ENCODE data around the gene LRRFIP1. TPM values are rescaled to one million over a fixed set of nuclear protein-coding genes. Genes with fewer than 3 reads are reported as not detected.

The LRRFIP1 gene
- total and polyA plus RNA-seq, 4 donors: 79.7 to 194 (median 94.1) TPM

DNA sequence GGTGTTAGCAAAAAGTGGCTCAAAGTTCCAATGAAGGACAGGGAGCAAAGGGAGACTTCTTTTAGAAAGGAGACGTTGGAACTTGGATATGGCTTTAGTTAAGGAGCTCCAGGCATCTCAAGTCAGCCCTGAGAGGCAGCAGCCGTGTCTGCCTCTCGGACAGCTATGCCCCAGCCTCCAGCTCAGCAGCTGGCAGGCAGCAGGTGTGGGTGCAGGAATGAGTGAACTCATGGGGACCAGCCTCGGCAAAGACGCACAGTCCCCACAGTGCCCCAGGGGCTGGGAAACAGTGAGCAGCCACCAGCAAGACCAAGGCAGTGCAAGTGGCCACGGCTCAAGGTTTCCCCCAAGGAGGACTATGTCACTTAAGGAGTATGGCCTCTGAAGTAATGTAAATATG lies 1.6 kb upstream of the LRRFIP1 start:
- DNase-seq (no peak), ATAC-seq (ENCODE audit: insufficient read depth, low FRiP score) (no peak)
- TF ChIP-seq, protein P1, sequence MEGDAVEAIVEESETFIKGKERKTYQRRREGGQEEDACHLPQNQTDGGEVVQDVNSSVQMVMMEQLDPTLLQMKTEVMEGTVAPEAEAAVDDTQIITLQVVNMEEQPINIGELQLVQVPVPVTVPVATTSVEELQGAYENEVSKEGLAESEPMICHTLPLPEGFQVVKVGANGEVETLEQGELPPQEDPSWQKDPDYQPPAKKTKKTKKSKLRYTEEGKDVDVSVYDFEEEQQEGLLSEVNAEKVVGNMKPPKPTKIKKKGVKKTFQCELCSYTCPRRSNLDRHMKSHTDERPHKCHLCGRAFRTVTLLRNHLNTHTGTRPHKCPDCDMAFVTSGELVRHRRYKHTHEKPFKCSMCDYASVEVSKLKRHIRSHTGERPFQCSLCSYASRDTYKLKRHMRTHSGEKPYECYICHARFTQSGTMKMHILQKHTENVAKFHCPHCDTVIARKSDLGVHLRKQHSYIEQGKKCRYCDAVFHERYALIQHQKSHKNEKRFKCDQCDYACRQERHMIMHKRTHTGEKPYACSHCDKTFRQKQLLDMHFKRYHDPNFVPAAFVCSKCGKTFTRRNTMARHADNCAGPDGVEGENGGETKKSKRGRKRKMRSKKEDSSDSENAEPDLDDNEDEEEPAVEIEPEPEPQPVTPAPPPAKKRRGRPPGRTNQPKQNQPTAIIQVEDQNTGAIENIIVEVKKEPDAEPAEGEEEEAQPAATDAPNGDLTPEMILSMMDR (IDR thresholded peaks at IDR 0.05; ENCODE audit: control extremely low read depth, extremely low read depth): no peak
- H3K27ac ChIP-seq (ENCODE audit: low read depth in 1 of 2, low read length in 1 of 2): peak overlapping the region in 1 of 2 donors; percentile 83
- no peak overlapping the region for H3K9ac ChIP-seq (ENCODE audit: insufficient read depth in 1 of 2, low read length in 2 of 2)
- H3K36me3 ChIP-seq (ENCODE audit: control insufficient read depth in 4 of 4, insufficient read depth in 4 of 4, low read length in 4 of 4): no peaks in the 10 kb centered on the region
- no peak overlapping the region for H3K4me3 ChIP-seq
- no peaks in the 10 kb centered on the region for H3K27me3 ChIP-seq (ENCODE audit: control insufficient read depth in 3 of 3, insufficient read depth in 3 of 3, low read length in 2 of 3)
- 44 to 62% methylated on average over 6 of the region's 6 CpGs for WGBS, 2 donors
- H3K4me1 ChIP-seq (ENCODE audit: control insufficient read depth in 5 of 5, insufficient read depth in 5 of 5, low read length in 5 of 5): peaks cover 2 to 22% (median 12%) of the 10 kb centered on the region in 5 donors
- no peaks in the 10 kb centered on the region for H3K9me3 ChIP-seq (ENCODE audit: control insufficient read depth in 4 of 4, insufficient read depth in 3 of 4, low read length in 3 of 4)

DNA sequence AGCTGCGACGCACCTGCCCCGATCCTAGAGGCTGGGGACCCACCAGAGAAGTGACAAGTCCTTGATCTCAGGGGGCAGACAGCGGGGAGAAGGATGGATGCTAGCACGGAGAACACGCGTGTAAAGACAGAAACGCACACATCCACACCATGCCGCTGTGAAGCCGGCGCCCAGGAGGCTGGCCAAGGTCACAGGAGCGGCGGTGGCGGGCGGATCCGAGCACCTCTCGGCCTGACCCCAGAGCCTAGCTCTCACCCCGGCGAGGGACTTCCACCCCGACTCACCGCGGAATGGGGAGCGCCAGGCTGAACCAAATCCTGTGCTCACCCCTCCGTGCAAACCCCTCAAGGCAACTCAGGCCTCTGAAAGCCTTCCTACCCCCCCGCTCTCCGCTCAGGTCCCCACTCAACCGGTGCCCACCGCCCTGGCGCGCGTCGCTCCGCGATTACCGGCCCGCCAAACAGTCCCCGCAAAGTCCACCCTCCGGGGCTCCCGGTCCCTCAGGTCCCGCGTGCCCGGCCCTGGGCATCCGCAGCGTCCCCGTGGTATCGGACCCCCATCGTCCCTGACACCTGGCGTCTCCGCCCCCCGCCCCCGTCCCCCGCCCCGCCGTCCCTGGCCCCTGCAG lies 460 bp upstream of the LRRFIP1 start:
- Histone ChIP-seq H3K4me1 (ENCODE audit: control insufficient read depth in 5 of 5, insufficient read depth in 5 of 5, low read length in 5 of 5) (peaks cover 2 to 22% (median 12%) of the 10 kb centered on the region in 5 donors), H3K9me3 (ENCODE audit: control insufficient read depth in 4 of 4, insufficient read depth in 3 of 4, low read length in 3 of 4) (no peaks in the 10 kb centered on the region), H3K36me3 (ENCODE audit: control insufficient read depth in 4 of 4, insufficient read depth in 4 of 4, low read length in 4 of 4) (no peaks in the 10 kb centered on the region), H3K9ac (ENCODE audit: insufficient read depth in 1 of 2, low read length in 2 of 2) (peak overlapping the region in 1 of 2 donors; percentile 39), H3K27me3 (ENCODE audit: control insufficient read depth in 3 of 3, insufficient read depth in 3 of 3, low read length in 2 of 3) (no peaks in the 10 kb centered on the region), H3K4me3 (no peak overlapping the region), H3K27ac (ENCODE audit: low read depth in 1 of 2, low read length in 1 of 2) (peak overlapping the region; percentile 57 to 76)
- TF ChIP-seq, protein P1 (IDR thresholded peaks at IDR 0.05; ENCODE audit: control extremely low read depth, extremely low read depth): no peak
- WGBS, 2 donors: 27 to 29% methylated on average over 47 to 54 of the region's 54 CpGs
- peak in 1 of 3 donors; percentile 42 for DNase-seq
- peak; percentile 0 for ATAC-seq (ENCODE audit: insufficient read depth, low FRiP score)

DNA sequence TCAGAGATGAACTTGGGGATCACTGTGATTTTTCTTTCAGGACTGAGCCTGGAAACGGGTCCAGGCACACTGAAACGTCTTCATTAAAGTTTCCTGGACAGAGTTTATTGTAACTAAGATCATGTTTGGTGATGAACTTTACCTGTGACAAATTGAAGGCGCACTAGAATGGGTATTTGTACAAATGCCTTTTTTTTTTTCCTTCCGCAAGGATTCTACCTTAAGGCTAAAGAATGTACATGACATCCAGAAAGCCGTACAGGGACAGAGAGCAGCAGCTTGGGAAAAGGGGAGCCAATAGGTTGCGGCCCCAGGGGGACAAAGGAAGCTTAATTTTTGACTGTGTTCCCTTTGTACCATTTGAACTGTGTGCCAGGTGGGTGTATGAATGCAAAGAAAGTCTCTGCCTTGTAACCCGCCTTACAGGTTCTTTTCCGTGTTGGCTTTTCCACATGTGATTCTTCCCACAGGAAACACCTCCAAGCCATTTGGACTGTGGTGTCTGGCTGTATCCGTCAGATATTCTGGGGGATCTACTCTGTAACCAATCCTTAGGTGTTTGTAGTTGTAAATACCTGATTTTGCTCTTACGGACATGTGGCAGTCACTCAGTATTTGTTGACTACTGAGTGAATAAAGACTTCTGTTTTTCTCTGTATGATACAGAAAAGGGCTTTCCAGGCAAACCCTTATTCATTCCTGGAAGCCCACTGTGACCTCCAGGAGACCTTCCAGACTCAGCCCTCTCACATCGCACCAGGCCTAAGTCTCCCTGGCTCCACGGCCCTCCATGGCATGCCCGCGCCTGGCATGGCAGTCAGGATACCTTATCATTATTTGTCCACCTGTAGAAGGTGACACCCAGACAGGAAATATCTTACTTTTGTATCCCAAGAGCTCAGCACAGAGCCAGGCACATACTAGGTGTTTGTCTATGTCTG lies 1.1 kb downstream of the LRRFIP1 start:
- WGBS, 2 donors: 69 to 71% methylated on average over 14 of the region's 14 CpGs
- Histone ChIP-seq H3K9me3 (ENCODE audit: control insufficient read depth in 4 of 4, insufficient read depth in 3 of 4, low read length in 3 of 4) (no peaks in the 10 kb centered on the region), H3K27ac (ENCODE audit: low read depth in 1 of 2, low read length in 1 of 2) (peak overlapping the region; percentile 27 to 96), H3K4me3 (peak overlapping the region; percentile 66), H3K36me3 (ENCODE audit: control insufficient read depth in 4 of 4, insufficient read depth in 4 of 4, low read length in 4 of 4) (no peaks in the 10 kb centered on the region), H3K27me3 (ENCODE audit: control insufficient read depth in 3 of 3, insufficient read depth in 3 of 3, low read length in 2 of 3) (no peaks in the 10 kb centered on the region), H3K9ac (ENCODE audit: insufficient read depth in 1 of 2, low read length in 2 of 2) (peak overlapping the region in 1 of 2 donors; percentile 79), H3K4me1 (ENCODE audit: control insufficient read depth in 5 of 5, insufficient read depth in 5 of 5, low read length in 5 of 5) (peaks cover 5 to 33% (median 12%) of the 10 kb centered on the region in 5 donors)
- TF ChIP-seq, protein P1 (IDR thresholded peaks at IDR 0.05; ENCODE audit: control extremely low read depth, extremely low read depth): no peak
- no peak for ATAC-seq (ENCODE audit: insufficient read depth, low FRiP score)
- DNase-seq: no peak
